GM12878 (cell line): ENCODE results near the gene DCLK2. TPM values are rescaled to one million over a fixed set of nuclear protein-coding genes. Genes with fewer than 3 reads are reported as not detected.

Experiments used
- ATAC-seq: fragments of 200-7000 bp; cut with Tn5 transposase; 3 replicates; pipeline ENCODE4 v1.9.1; 2020; ENCODE audit warnings: mild to moderate bottlenecking, moderate library complexity
- BruUV-seq: library from RNA; stranded (reverse); fragments of 400-500 nt; replicated peaks from 2 replicates; lab custom pipeline; 2021; lab: Mats Ljungman, UMichigan
- CTCF ChIA-PET: fragments of 300-600 bp; sonication (Branson Sonifier 250); formaldehyde crosslinking; extraction: SDS; loops from one replicate; lab custom pipeline; 2021; ENCODE audit warnings: inconsistent platforms; lab: Yijun Ruan, JAX
- POLR2A ChIA-PET: fragments of 350-600 bp; formaldehyde crosslinking; extraction: SDS; loops from one replicate; lab custom pipeline; 2021; ENCODE audit warnings: inconsistent platforms; lab: Charles Lee
- RAD21 ChIA-PET: fragments of 300-600 bp; sonication (Branson Sonifier 250); formaldehyde crosslinking; loops from one replicate; lab custom pipeline; 2023; ENCODE audit warnings: antibody characterized with exemption; ENCODE audit not compliant: unreplicated experiment; lab: Charles Lee
- SMC1A ChIA-PET: fragments of 300-600 bp; sonication (Branson Sonifier 250); formaldehyde crosslinking; loops from one replicate; lab custom pipeline; 2023; ENCODE audit not compliant: unreplicated experiment, uncharacterized antibody; lab: Charles Lee
- DNase-seq: peaks from one replicate; pipeline ENCODE4 v3.0.0-alpha.2; 2011; ENCODE audit warnings: low read depth, low spot score
- FAIRE-seq: peaks from 3 replicates; lab custom pipeline; 2011; peaks lifted over from hg19 to GRCh38; lab: Jason Lieb, UNC
- H2AFZ ChIP-seq: 2 replicates; pipeline ENCODE4 v1.6.0; 2011; ENCODE audit warnings: low read depth, low read length, control low read depth; ENCODE audit not compliant: control insufficient read depth
- H3K27ac ChIP-seq: 2 replicates; pipeline ENCODE4 v1.5.1; 2011; ENCODE audit warnings: control low read depth; ENCODE audit not compliant: control insufficient read depth, insufficient read depth
- H3K27me3 ChIP-seq, 2 experiments: replicated peaks in 1 of 2; 2 replicates each; pipeline versions ENCODE4 v1.6.0 to v1.6.1; 2011; ENCODE audit warnings: low read length in 1 of 2; ENCODE audit not compliant: control insufficient read depth in 2 of 2, insufficient read depth in 2 of 2
- H3K36me3 ChIP-seq, 2 experiments: 2 replicates each; pipeline ENCODE4 v1.5.1; 2011; ENCODE audit warnings: low read length in 1 of 2; ENCODE audit not compliant: control insufficient read depth in 2 of 2, insufficient read depth in 2 of 2
- H3K4me1 ChIP-seq: 2 replicates; pipeline ENCODE4 v1.6.1; 2011; ENCODE audit warnings: mild to moderate bottlenecking, low read length, moderate library complexity, mixed read lengths; ENCODE audit not compliant: control insufficient read depth, insufficient read depth
- H3K4me2 ChIP-seq: 2 replicates; pipeline ENCODE4 v1.6.0; 2011; ENCODE audit warnings: control low read depth; ENCODE audit not compliant: control insufficient read depth, insufficient read depth
- H3K4me3 ChIP-seq: fragments of 200-600 bp; sonication (generic); 2 replicates; pipeline ENCODE4 v1.5.1; 2016
- H3K79me2 ChIP-seq: 2 replicates; pipeline ENCODE4 v1.6.0; 2011; ENCODE audit warnings: low read length; ENCODE audit not compliant: control insufficient read depth, insufficient read depth
- H3K9ac ChIP-seq: 2 replicates; pipeline ENCODE4 v1.8.0; 2011; ENCODE audit warnings: low read length, control low read depth, mixed read lengths; ENCODE audit not compliant: control insufficient read depth, insufficient read depth
- H3K9me3 ChIP-seq: replicated peaks from 3 replicates; pipeline ENCODE4 v1.5.1; 2011; ENCODE audit warnings: mild to moderate bottlenecking, low read length; ENCODE audit not compliant: control insufficient read depth, insufficient read depth
- H4K20me1 ChIP-seq: 2 replicates; pipeline ENCODE4 v1.6.0; 2011; ENCODE audit not compliant: control insufficient read depth, insufficient read depth
- BRCA1 ChIP-seq: IDR thresholded peaks from 2 replicates; pipeline ENCODE4 v1.6.1; 2011; ENCODE audit warnings: low read depth, low read length, improper control_type of control experiment
- CBX3 ChIP-seq: fragments of 200-600 bp; sonication (generic); IDR thresholded peaks from 2 replicates; pipeline ENCODE4 v1.6.1; 2016; ENCODE audit warnings: low read depth, borderline replicate concordance
- HDGF ChIP-seq: fragments of 450-650 bp; IDR thresholded peaks from 2 replicates; pipeline ENCODE4 v1.6.1; 2016; ENCODE audit warnings: antibody characterized with exemption
- IKZF1 ChIP-seq: fragments of 450-650 bp; conservative IDR thresholded peaks from 2 replicates; pipeline ENCODE4 v1.6.1; 2017; ENCODE audit warnings: antibody characterized with exemption, mild to moderate bottlenecking
- IRF3 ChIP-seq: fragments of 450-650 bp; IDR thresholded peaks from 2 replicates; pipeline ENCODE4 v1.6.1; 2014; ENCODE audit warnings: mild to moderate bottlenecking
- MAX ChIP-seq: IDR thresholded peaks from 2 replicates; pipeline ENCODE4 v1.6.1; 2012; ENCODE audit warnings: low read depth, low read length, improper control_type of control experiment
- MEF2A ChIP-seq: IDR thresholded peaks from 2 replicates; pipeline ENCODE4 v1.6.1; 2011; ENCODE audit warnings: low read depth, mild to moderate bottlenecking, low read length, moderate library complexity; ENCODE audit not compliant: insufficient read depth
- MYC ChIP-seq: IDR thresholded peaks from 2 replicates; pipeline ENCODE4 v1.6.1; 2011; ENCODE audit warnings: mild to moderate bottlenecking, low read length, moderate library complexity, inconsistent platforms; ENCODE audit not compliant: insufficient read depth, insufficient replicate concordance, insufficient read length, severe bottlenecking
- NR2C2 ChIP-seq: IDR thresholded peaks from 2 replicates; pipeline ENCODE4 v1.6.1; 2011; ENCODE audit warnings: borderline replicate concordance, low read depth; ENCODE audit not compliant: control insufficient read depth, insufficient read length
- POLR2A ChIP-seq: IDR thresholded peaks from 2 replicates; pipeline ENCODE4 v1.6.1; 2011; ENCODE audit warnings: low read depth, mild to moderate bottlenecking, low read length
- RAD51 ChIP-seq: fragments of 450-650 bp; IDR thresholded peaks from 2 replicates; pipeline ENCODE4 v1.6.1; 2016; ENCODE audit warnings: moderate library complexity, mild to moderate bottlenecking, inconsistent platforms
- RBBP5 ChIP-seq: fragments of 200-600 bp; sonication (generic); conservative IDR thresholded peaks from 2 replicates; pipeline ENCODE4 v1.6.1; 2016
- SRF ChIP-seq, 2 experiments: IDR thresholded peaks; 2 replicates each; pipeline ENCODE4 v1.6.1; 2011; ENCODE audit warnings: low read depth in 2 of 2, low read length in 2 of 2, mild to moderate bottlenecking in 1 of 2, moderate library complexity in 1 of 2
- ZBTB33 ChIP-seq: fragments of 450-650 bp; IDR thresholded peaks from 2 replicates; pipeline ENCODE4 v1.6.1; 2017; ENCODE audit warnings: mild to moderate bottlenecking
- ZBTB4 ChIP-seq: fragments of 450-650 bp; formaldehyde crosslinking; IDR thresholded peaks from 2 replicates; pipeline ENCODE4 v1.4.0; 2022; ENCODE audit warnings: mild to moderate bottlenecking, moderate library complexity
- ZZZ3 ChIP-seq: IDR thresholded peaks from 2 replicates; pipeline ENCODE4 v1.6.1; 2011; ENCODE audit warnings: low read depth; ENCODE audit not compliant: control insufficient read depth, insufficient read length
- WGBS: methylation state at CpG from one replicate; pipeline ENCODE4 v1.1.6; 2016; ENCODE audit warnings: low lambda C conversion rate; ENCODE audit not compliant: insufficient replicate concordance, insufficient coverage; ENCODE audit errors: missing lambda C conversion rate; 5-methylcytosine and 5-hydroxymethylcytosine counted together
- in situ Hi-C: fragments of 300-500 bp; cut with MboI; formaldehyde crosslinking; loops from 9 replicates; pipeline ENCODE4 v1.14.3; 2018; ENCODE audit warnings: mixed read lengths
- intact Hi-C: fragments of 100-400 bp; cut with micrococcal nuclease; formaldehyde crosslinking; loops from one replicate; pipeline ENCODE4 v1.14.2; 2022; ENCODE audit not compliant: unreplicated experiment
- polyA plus RNA-seq, 11 experiments: library from polyadenylated mRNA; depleted of rRNA in 4 of 11; unstranded in 6 of 11; stranded (reverse) in 5 of 11; fragments of >200 nt; fragmentation: Nextera tagmentation in 4 of 11; fragmentation: Illumina TruSeq in 1 of 11; extraction: Ambion mirVana in 4 of 11; extraction: Trizol in 1 of 11; gene quantifications; 1 replicate in 1 of 11; 2 replicates in 10 of 11; pipeline versions ENCODE4 v1.2.1 to v1.2.3, GENCODE V29; 2011 to 2016; ENCODE audit warnings: inconsistent platforms in 2 of 11, missing spikeins in 2 of 11, low read depth in 1 of 11
- total RNA-seq, 4 experiments: library from RNA; depleted of rRNA in 3 of 4; stranded (reverse); fragments of >200 nt in 3 of 4; fragmentation: Illumina TruSeq in 1 of 4; extraction: Trizol in 1 of 4; gene quantifications; 2 replicates each; pipeline versions ENCODE4 v1.2.1 to v1.2.3, GENCODE V29; 2013 to 2021

DCLK2 gene
- total and polyA plus RNA-seq, 10 of the 15 experiments (the other 5 are each of a cell fraction or from before 2014, with no cell fraction given) = not detected

- no peaks in the 10 kb centered on the region for H3K4me1 ChIP-seq
- in situ Hi-C loops (no loop called here), intact Hi-C loops (no loop called here)
- CTCF ChIA-PET = no interaction called here
- no peaks in the 10 kb centered on the region for H3K36me3 ChIP-seq
- no peaks in the 10 kb centered on the region for H4K20me1 ChIP-seq
- SMC1A ChIA-PET = no interaction called here
- no peak for DNase-seq
- no peak overlapping the region for H3K4me3 ChIP-seq
- no peak for TF ChIP-seq POLR2A
- no peak for TF ChIP-seq MAX
- no peak for TF ChIP-seq NR2C2
- no peak for TF ChIP-seq RAD51
- TF ChIP-seq ZBTB4 (CRISPR knock-in tag) = no peak
- no peak for TF ChIP-seq ZZZ3
- no peak for TF ChIP-seq MYC
- no peak for TF ChIP-seq SRF (IDR thresholded peaks at IDR 0.05; ENCODE audit: low read depth in 2 of 2, low read length in 2 of 2)
- no peak for TF ChIP-seq IKZF1
- TF ChIP-seq HDGF = no peak
- no peak for TF ChIP-seq RBBP5
- no peak for TF ChIP-seq MEF2A
- no peak for TF ChIP-seq ZBTB33
- no peak for TF ChIP-seq IRF3
- TF ChIP-seq CBX3 = no peak
- TF ChIP-seq BRCA1 = no peak
- no TSS peak for BruUV-seq
- H3K4me2 ChIP-seq = no peak overlapping the region
- H3K9me3 ChIP-seq = no peaks in the 10 kb centered on the region
- H3K27ac ChIP-seq = no peak overlapping the region
- H3K79me2 ChIP-seq = no peaks in the 10 kb centered on the region
- no peaks in the 10 kb centered on the region; a peak in 1 of 4 replicates for H3K27me3 ChIP-seq
- no peak for ATAC-seq
- FAIRE-seq = no peak
- POLR2A ChIA-PET = no interaction called here
- WGBS = 45% methylated on average over 5 of the region's 5 CpGs
- no peak overlapping the region for H3K9ac ChIP-seq
- no peak overlapping the region for H2AFZ ChIP-seq
- RAD21 ChIA-PET = no interaction called here
Measured at GRCh38 chr4:150140774-150141400, 62.6 kb downstream of the DCLK2 start.
